Prostate gland (tissue), 2 donors: ENCODE data around the gene NFE2L3.

Experiments used
- POLR2A ChIP-seq: fragments of 450-650 bp; IDR thresholded peaks from one replicate; pipeline ENCODE4 v1.6.1; 2016; ENCODE audit warnings: antibody characterized with exemption, mild to moderate bottlenecking
- POLR2AphosphoS5 ChIP-seq: sonication (generic); formaldehyde crosslinking; IDR thresholded peaks from one replicate; pipeline ENCODE4 v1.6.1; 2017; ENCODE audit warnings: antibody characterized with exemption
- TF ChIP-seq, protein P1 (sequence below), 4 experiments: fragments of 200-600 bp in 2 of 4; fragments of 450-650 bp in 2 of 4; sonication (generic) in 2 of 4; IDR thresholded peaks; 1 replicate in 3 of 4; 2 replicates in 1 of 4; pipeline ENCODE4 v1.5.1; 2016 to 2019; ENCODE audit warnings: antibody characterized with exemption in 4 of 4, mild to moderate bottlenecking in 2 of 4, moderate library complexity in 2 of 4

DNA sequence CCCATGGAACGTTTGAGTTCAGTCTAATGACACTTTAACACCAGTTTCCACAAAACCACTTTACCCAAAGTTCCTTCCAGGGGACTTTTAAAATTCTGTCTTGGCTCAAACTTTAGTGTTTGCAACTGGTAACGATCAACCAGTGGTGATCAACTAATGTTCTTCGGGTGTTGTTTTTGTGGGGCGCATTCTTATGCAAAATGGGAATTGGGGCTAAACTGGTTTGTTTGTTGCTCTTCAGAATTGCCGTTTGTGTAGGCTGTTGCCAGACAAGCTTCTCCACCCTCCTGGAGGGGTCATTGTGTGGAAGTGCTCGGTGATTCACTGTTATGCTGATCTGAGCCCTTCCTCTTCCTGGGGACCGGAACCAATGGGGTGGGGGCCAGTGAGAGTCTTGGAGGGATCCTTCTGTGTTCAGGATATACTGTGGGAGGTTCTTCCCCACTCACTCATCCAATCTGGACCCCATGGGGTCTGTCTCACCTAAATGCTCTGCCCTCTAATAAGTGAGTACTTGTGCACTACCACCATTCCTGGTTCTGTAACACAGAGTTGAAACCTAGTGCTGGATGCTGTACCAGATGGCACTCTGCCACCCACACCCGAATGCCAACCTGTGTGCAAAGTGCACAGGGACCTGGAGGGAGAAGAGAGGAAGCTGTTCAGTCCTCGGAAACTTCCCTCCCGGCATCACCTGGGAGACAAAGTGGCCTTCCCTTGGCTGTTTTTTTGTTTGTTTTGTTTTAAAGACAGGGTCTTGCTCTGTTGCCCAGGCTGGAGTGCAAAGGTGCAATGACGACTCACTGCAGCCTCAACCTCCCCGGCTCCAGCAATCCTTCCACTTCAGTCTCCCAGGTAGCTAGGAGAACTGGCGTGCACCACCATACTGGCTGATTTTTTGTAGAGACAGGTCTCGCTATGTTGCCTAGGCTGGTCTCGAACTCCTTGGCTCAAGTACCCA lies 2.1 kb downstream of the NFE2L3 start:
- TF ChIP-seq, protein P1, sequence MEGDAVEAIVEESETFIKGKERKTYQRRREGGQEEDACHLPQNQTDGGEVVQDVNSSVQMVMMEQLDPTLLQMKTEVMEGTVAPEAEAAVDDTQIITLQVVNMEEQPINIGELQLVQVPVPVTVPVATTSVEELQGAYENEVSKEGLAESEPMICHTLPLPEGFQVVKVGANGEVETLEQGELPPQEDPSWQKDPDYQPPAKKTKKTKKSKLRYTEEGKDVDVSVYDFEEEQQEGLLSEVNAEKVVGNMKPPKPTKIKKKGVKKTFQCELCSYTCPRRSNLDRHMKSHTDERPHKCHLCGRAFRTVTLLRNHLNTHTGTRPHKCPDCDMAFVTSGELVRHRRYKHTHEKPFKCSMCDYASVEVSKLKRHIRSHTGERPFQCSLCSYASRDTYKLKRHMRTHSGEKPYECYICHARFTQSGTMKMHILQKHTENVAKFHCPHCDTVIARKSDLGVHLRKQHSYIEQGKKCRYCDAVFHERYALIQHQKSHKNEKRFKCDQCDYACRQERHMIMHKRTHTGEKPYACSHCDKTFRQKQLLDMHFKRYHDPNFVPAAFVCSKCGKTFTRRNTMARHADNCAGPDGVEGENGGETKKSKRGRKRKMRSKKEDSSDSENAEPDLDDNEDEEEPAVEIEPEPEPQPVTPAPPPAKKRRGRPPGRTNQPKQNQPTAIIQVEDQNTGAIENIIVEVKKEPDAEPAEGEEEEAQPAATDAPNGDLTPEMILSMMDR (IDR thresholded peaks at IDR 0.05): no peak
- TF ChIP-seq POLR2AphosphoS5 (no peak), POLR2A (no peak)
